GM19463 (cell line): Measurements from ENCODE around the gene IQSEC3.
"Not testable (repeated sequence)": the region's sequence is repeated elsewhere in the genome, so short reads cannot be mapped to it uniquely, and the experiment has no call there.

Experiments
- ATAC-seq: cut with Tn5 transposase; IDR thresholded peaks from one replicate; pipeline ENCODE4 v1.9.1; 2021; ENCODE audit warnings: mild to moderate bottlenecking, moderate library complexity; ENCODE audit not compliant: unreplicated experiment

Gene IQSEC3

GRCh38 chr12:177336-177979, 110.9 kb downstream of the IQSEC3 start:
- ATAC-seq = no peak

GRCh38 chr12:177980-178828, 111.6 kb downstream of the IQSEC3 start:
- ATAC-seq = no peak

- ATAC-seq = no peak
Measured at GRCh38 chr12:178829-179109, 112.2 kb downstream of the IQSEC3 start.

GRCh38 chr12:179131-179884, 112.7 kb downstream of the IQSEC3 start:
- no peak for ATAC-seq

- no peak for ATAC-seq
Measured at GRCh38 chr12:179885-180284, 113.3 kb downstream of the IQSEC3 start.

- no peak for ATAC-seq
Measured at GRCh38 chr12:180445-180844, 113.9 kb downstream of the IQSEC3 start.

- ATAC-seq = no peak
Measured at GRCh38 chr12:181921-182320, 115.4 kb downstream of the IQSEC3 start.

GRCh38 chr12:182381-182892, 115.9 kb downstream of the IQSEC3 start:
- ATAC-seq = no peak

GRCh38 chr12:184811-185575, 118.4 kb downstream of the IQSEC3 start:
- no peak for ATAC-seq

GRCh38 chr12:185576-185955, 119.0 kb downstream of the IQSEC3 start:
- no peak for ATAC-seq

- ATAC-seq = no peak
Measured at GRCh38 chr12:186006-186625, 119.5 kb downstream of the IQSEC3 start.

- not testable (repeated sequence) for ATAC-seq
Measured at GRCh38 chr12:187986-188909, 121.7 kb downstream of the IQSEC3 start.

- ATAC-seq = no peak
Measured at GRCh38 chr12:188910-189621, 122.5 kb downstream of the IQSEC3 start.

GRCh38 chr12:189622-189962, 123.0 kb downstream of the IQSEC3 start:
- no peak for ATAC-seq

GRCh38 chr12:190881-191280, 124.3 kb downstream of the IQSEC3 start:
- ATAC-seq = no peak

GRCh38 chr12:191541-191940, 125.0 kb downstream of the IQSEC3 start:
- no peak for ATAC-seq

- ATAC-seq = no peak
Measured at GRCh38 chr12:193261-193660, 126.7 kb downstream of the IQSEC3 start.

- ATAC-seq = no peak
Measured at GRCh38 chr12:194276-194675, 127.7 kb downstream of the IQSEC3 start.

- no peak for ATAC-seq
Measured at GRCh38 chr12:195156-195555, 128.6 kb downstream of the IQSEC3 start.
